Esophagus muscularis mucosa (tissue), 3 donors: Measurements from ENCODE around the gene AQP7.

ENCODE experiments used
- CTCF ChIP-seq, 3 experiments: fragments of 200-600 bp in 2 of 3; fragments of 450-650 bp in 1 of 3; sonication (generic) in 2 of 3; IDR thresholded peaks; one replicate each; pipeline ENCODE4 v1.5.1; 2017 to 2019; ENCODE audit warnings: antibody characterized with exemption in 3 of 3, mild to moderate bottlenecking in 2 of 3, moderate library complexity in 1 of 3
- POLR2A ChIP-seq: fragments of 450-650 bp; IDR thresholded peaks from one replicate; pipeline ENCODE4 v1.6.1; 2017; ENCODE audit warnings: antibody characterized with exemption, moderate library complexity, mild to moderate bottlenecking, low read depth

- TF ChIP-seq POLR2A (no peak), CTCF (IDR thresholded peaks at IDR 0.05) (no peak)
Measured at GRCh38 chr9:33445389-33446239, 43.2 kb upstream of the AQP7 start.
